ENCODE data around the gene TRMT112.

DNA sequence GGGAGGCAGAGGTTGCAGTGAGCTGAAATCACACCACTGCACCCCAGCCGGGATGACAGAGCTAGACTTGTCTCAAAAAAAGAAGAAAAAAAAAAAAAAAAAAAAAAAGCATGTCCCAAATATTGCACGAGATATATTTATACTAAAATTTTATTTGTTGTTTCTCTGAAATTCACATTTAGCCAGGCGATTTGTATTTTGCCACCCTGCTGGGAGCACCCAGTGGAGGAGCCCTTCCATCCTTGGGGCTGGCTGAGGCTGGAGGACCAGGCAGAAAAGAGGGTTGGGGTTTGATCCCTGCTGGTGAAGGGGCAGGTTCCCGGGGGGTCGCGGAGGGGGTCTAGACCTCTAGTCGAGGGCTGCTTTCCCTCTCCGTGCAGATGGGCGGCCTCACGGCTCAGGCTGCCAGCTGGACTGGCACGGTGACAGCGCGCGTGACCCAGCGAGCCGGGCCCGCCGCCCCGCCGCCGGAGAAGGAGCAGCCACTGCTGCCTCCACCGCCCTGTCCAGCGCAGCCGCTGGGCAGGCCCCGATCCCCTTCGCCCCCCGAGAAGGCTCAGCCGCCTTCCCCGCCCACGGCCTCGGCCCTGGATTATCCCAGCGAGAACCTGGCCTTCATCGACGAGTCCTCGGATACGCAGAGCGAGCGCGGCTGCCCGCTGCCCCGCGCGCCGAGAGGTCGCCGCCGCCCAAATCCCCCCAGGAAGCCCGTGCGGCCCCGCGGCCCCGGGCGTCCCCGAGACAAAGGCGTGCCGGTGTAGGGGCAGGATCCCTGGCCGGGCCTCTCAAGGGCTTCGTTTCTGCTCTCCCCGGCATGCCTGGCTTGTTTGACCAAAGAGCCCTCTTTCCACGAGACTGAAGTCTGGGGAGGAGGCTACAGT is 18.2 kb downstream of the TRMT112 start:
- TF ChIP-seq, protein P1, sequence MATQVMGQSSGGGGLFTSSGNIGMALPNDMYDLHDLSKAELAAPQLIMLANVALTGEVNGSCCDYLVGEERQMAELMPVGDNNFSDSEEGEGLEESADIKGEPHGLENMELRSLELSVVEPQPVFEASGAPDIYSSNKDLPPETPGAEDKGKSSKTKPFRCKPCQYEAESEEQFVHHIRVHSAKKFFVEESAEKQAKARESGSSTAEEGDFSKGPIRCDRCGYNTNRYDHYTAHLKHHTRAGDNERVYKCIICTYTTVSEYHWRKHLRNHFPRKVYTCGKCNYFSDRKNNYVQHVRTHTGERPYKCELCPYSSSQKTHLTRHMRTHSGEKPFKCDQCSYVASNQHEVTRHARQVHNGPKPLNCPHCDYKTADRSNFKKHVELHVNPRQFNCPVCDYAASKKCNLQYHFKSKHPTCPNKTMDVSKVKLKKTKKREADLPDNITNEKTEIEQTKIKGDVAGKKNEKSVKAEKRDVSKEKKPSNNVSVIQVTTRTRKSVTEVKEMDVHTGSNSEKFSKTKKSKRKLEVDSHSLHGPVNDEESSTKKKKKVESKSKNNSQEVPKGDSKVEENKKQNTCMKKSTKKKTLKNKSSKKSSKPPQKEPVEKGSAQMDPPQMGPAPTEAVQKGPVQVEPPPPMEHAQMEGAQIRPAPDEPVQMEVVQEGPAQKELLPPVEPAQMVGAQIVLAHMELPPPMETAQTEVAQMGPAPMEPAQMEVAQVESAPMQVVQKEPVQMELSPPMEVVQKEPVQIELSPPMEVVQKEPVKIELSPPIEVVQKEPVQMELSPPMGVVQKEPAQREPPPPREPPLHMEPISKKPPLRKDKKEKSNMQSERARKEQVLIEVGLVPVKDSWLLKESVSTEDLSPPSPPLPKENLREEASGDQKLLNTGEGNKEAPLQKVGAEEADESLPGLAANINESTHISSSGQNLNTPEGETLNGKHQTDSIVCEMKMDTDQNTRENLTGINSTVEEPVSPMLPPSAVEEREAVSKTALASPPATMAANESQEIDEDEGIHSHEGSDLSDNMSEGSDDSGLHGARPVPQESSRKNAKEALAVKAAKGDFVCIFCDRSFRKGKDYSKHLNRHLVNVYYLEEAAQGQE (IDR thresholded peaks at IDR 0.05; ENCODE audit: insufficient read depth in 1 of 2, low read depth in 2 of 2, low read length in 2 of 2): no peak
- TF ChIP-seq POLR2AphosphoS5 (IDR thresholded peaks at IDR 0.05; ENCODE audit: low read depth, low read length) (no peak), SIN3A (IDR thresholded peaks at IDR 0.05; ENCODE audit: borderline replicate concordance, insufficient read depth, low read length) (no peak)

Data from PFSK-1 (cell line).